Smooth muscle cell (in vitro differentiated cells): Measurements from ENCODE around the gene FCN1. TPM values are rescaled to one million over a fixed set of nuclear protein-coding genes. Genes with fewer than 3 reads are reported as not detected.

Experiments used
- DNase-seq: peaks from one replicate; lab custom pipeline; 2025; ENCODE audit not compliant: unreplicated experiment; lab: John Stamatoyannopoulos, UW
- H2AFZ ChIP-seq: fragments of 200-600 bp; sonication (generic); 2 replicates; pipeline ENCODE4 v1.6.0; 2016; ENCODE audit warnings: antibody characterized with exemption, low read depth, mild to moderate bottlenecking
- H3F3A ChIP-seq: fragments of 200-600 bp; sonication (generic); 2 replicates; pipeline ENCODE4 v1.6.0; 2017; ENCODE audit warnings: antibody characterized with exemption, low read depth
- H3K27ac ChIP-seq: fragments of 200-600 bp; sonication (generic); 2 replicates; pipeline ENCODE4 v1.5.1; 2016; ENCODE audit warnings: low read depth, mild to moderate bottlenecking
- H3K27me3 ChIP-seq: fragments of 200-600 bp; sonication (generic); 2 replicates; pipeline ENCODE4 v1.6.1; 2016; ENCODE audit warnings: low read depth, mild to moderate bottlenecking
- H3K36me3 ChIP-seq: fragments of 200-600 bp; sonication (generic); 2 replicates; pipeline ENCODE4 v1.5.1; 2016; ENCODE audit warnings: low read depth
- H3K4me1 ChIP-seq: fragments of 200-600 bp; sonication (generic); 2 replicates; pipeline ENCODE4 v1.5.1; 2016; ENCODE audit warnings: low read depth
- H3K4me2 ChIP-seq: fragments of 200-600 bp; sonication (generic); 2 replicates; pipeline ENCODE4 v1.6.0; 2016; ENCODE audit warnings: mild to moderate bottlenecking
- H3K4me3 ChIP-seq: fragments of 200-600 bp; sonication (generic); 2 replicates; pipeline ENCODE4 v1.5.1; 2016; ENCODE audit warnings: mild to moderate bottlenecking
- H3K79me2 ChIP-seq: fragments of 200-600 bp; sonication (generic); 2 replicates; pipeline ENCODE4 v1.6.0; 2016; ENCODE audit warnings: low read depth, mild to moderate bottlenecking
- H3K9ac ChIP-seq: fragments of 200-600 bp; sonication (generic); 2 replicates; pipeline ENCODE4 v1.6.0; 2016; ENCODE audit warnings: low read depth
- H3K9me3 ChIP-seq: fragments of 200-600 bp; sonication (generic); replicated peaks from 2 replicates; pipeline ENCODE4 v1.5.1; 2016; ENCODE audit warnings: low read depth
- H4K20me1 ChIP-seq: fragments of 200-600 bp; sonication (generic); 2 replicates; pipeline ENCODE4 v1.6.0; 2016; ENCODE audit warnings: low read depth
- CTCF ChIP-seq: fragments of 200-600 bp; sonication (generic); IDR thresholded peaks from 2 replicates; pipeline ENCODE4 v1.5.1; 2017; ENCODE audit warnings: borderline replicate concordance, mild to moderate bottlenecking, antibody characterized with exemption; ENCODE audit not compliant: insufficient read depth, poor library complexity, severe bottlenecking
- WGBS: methylation state at CpG from one replicate; pipeline ENCODE4 v1.1.7; 2016; ENCODE audit warnings: low lambda C conversion rate; 5-methylcytosine and 5-hydroxymethylcytosine counted together
- polyA plus RNA-seq: library from polyadenylated mRNA; unstranded; fragments of >200 nt; fragmentation: Nextera tagmentation; extraction: Ambion mirVana; gene quantifications from 2 replicates; pipeline ENCODE4 v1.2.1, GENCODE V29; 2016
- total RNA-seq: library from RNA; depleted of rRNA; stranded (reverse); fragments of >200 nt; gene quantifications from 2 replicates; pipeline ENCODE4 v1.2.3, GENCODE V29; 2014

The FCN1 gene
- total and polyA plus RNA-seq, 2 experiments from 2014 or later, result 0.13 TPM; not detected in 1

- TF ChIP-seq CTCF, result no peak
- no peak for DNase-seq
- Histone ChIP-seq H3K4me2 (no peak overlapping the region), H3K27me3 (peaks cover 4% of the 10 kb centered on the region), H3K9ac (no peak overlapping the region), H3F3A (no peaks in the 10 kb centered on the region), H4K20me1 (no peaks in the 10 kb centered on the region), H3K4me1 (peaks cover 21% of the 10 kb centered on the region), H2AFZ (no peak overlapping the region), H3K27ac (no peak overlapping the region), H3K9me3 (no peaks in the 10 kb centered on the region), H3K4me3 (no peak overlapping the region), H3K36me3 (no peaks in the 10 kb centered on the region), H3K79me2 (no peaks in the 10 kb centered on the region)
- WGBS, result 86% methylated on average over 21 of the region's 21 CpGs
Observed at GRCh38 chr9:134938346-134939079, 20.8 kb upstream of the FCN1 start.

GRCh38 chr9:134937566-134938345, 20.0 kb upstream of the FCN1 start:
- Histone ChIP-seq H3K36me3 (no peaks in the 10 kb centered on the region), H3K27me3 (peaks cover 4% of the 10 kb centered on the region), H3K9me3 (no peaks in the 10 kb centered on the region), H3K9ac (no peak overlapping the region), H4K20me1 (no peaks in the 10 kb centered on the region), H3K79me2 (no peaks in the 10 kb centered on the region), H3K4me2 (no peak overlapping the region), H3K4me3 (no peak overlapping the region), H3K27ac (no peak overlapping the region), H3K4me1 (peaks cover 21% of the 10 kb centered on the region), H2AFZ (no peak overlapping the region), H3F3A (no peaks in the 10 kb centered on the region)
- 84% methylated on average over 11 of the region's 11 CpGs for whole genome bisulfite sequencing
- DNase-seq, result no peak
- TF ChIP-seq CTCF, result no peak

- no peaks in the 10 kb centered on the region for H3K9me3 ChIP-seq
- peaks cover 21% of the 10 kb centered on the region for H3K4me1 ChIP-seq
- H3K79me2 ChIP-seq, result no peaks in the 10 kb centered on the region
- TF ChIP-seq CTCF, result no peak
- H3K27me3 ChIP-seq, result peaks cover 4% of the 10 kb centered on the region
- 97% methylated on average over 9 of the region's 9 CpGs for WGBS
- no peak overlapping the region for H3K27ac ChIP-seq
- no peak overlapping the region for H3K4me2 ChIP-seq
- no peak overlapping the region for H2AFZ ChIP-seq
- H3F3A ChIP-seq, result no peaks in the 10 kb centered on the region
- H3K4me3 ChIP-seq, result no peak overlapping the region
- DNase-seq, result no peak
- H3K36me3 ChIP-seq, result no peaks in the 10 kb centered on the region
- H3K9ac ChIP-seq, result no peak overlapping the region
- H4K20me1 ChIP-seq, result no peaks in the 10 kb centered on the region
Observed at GRCh38 chr9:134937164-134937555, 19.4 kb upstream of the FCN1 start.
